Stimulated activated CD4-positive, alpha-beta T cell treated with anti-CD3 and anti-CD28 coated beads, Interleukin-15, amount 100 ng/mL, for 48 hours (primary cell): ENCODE measurements around the gene ZNF263.
"Not testable (repeated sequence)": the region's sequence is repeated elsewhere in the genome, so short reads cannot be mapped to it uniquely, and the experiment has no call there.

ENCODE experiments used
- DNase-seq, 2 donors: peaks; one replicate each; pipeline ENCODE4 v3.0.0-alpha.2; 2020; ENCODE audit warnings: low read depth in 2 of 2

ZNF263 gene

DNA sequence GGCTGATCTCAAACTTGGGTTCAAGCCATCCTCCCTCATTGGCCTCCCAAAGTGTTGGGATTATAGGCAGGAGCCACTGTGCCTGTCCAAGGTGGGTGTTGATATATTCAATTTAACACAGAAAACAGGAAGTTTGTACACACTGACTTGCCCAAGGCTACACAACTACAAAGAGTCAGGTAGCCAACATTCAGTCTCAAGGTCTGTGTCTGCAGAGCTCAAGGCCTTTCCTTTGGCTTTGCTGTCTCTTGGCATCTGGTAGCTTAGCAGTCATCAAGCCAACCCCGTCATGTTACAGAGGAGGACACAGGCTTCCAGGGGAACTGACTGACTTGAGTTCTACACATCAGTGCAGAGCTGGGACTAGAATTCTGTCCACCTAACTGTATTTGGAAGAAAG lies 15.0 kb upstream of the ZNF263 start:
- no peak for DNase-seq

GRCh38 chr16:3270718-3271117 lies 12.6 kb upstream of the ZNF263 start:
- DNase-seq = not testable (repeated sequence)

DNA sequence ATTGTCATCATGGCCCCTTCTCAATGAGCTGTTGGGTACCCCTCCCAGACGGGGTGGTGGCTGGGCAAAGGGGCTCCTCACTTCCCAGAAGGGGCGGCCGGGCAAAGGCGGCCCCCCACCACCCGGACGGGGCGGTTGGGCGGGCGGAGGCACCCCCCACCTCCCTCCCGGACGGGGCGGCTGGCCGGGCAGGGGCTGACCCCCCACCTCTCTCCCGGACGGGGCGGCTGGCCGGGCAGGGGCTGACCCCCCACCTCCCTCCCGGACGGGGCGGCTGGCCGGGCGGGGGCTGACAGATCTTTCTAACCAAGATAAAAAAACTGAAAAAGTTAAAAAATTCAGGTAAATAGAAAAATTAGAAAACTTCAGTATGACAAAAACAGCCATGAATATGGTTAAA lies 12.0 kb upstream of the ZNF263 start:
- not testable (repeated sequence) for DNase-seq

- DNase-seq = no peak
Observed at GRCh38 chr16:3274490-3274889, 8.8 kb upstream of the ZNF263 start.

DNA sequence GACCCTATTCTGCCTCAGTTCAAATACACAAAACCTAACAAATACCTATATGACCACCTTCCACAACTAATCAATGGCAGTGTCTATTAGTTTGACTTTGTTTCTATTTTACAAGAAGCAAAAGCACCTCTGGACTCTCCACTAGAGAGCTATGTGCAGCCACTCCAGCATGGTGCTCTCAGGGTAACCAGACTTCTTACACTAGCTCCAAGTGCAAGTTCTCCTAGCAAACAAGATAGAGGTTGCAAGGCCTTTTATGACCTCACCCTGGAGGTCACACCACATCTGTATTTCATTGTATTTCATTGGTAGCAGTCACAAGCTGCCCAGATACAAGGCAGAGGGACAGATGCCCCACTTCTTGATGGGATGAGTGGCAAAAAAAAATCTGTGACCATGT lies 8.3 kb upstream of the ZNF263 start:
- no peak for DNase-seq

DNA sequence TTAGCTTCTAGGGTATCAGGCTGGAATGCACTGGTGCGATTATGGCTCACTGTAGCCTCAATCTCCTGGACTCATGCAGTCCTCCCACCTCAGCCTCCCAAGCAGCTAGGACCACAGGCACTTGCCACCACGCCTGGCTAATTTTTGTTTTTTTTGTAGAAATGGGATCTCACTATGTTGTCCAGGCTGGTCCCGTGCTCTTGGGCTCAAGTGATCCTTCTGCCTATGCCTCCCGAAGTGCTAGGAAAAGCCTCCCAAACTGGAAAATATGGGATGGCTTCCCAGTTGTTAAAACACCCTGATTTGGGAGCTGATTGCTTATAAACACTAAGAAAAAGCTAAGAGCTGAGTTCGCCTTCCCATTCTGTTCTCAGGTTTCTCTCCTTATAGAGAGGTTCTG lies 6.6 kb upstream of the ZNF263 start:
- no peak for DNase-seq

DNA sequence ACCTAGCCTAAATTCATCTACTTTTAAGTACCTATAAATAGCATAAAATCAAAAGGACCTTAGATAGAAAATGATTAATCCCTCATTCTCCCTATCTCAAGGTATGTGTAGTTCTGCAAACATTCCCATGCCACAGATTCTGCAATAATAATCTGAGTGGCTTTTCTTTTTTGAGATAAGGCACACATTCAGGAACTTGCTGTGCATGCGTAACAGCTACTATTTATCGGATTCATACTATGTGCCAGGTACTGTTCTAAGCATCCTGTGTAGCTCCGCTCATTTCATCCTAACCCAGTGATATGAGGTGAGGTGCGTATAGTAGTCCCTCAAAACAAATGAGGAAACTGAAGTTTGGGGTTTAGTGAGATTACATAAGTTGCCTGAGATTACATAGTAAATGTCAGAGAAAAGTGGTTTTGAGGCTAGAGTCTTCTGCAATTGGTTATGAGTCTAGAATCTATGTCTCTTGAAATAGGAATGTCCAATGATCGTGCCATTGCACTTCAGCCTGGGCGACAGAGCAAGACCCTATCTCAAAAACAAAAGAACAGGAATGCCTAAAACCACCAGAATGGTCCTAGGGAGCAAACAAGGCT lies 2.0 kb upstream of the ZNF263 start:
- no peak for DNase-seq

- DNase-seq = no peak
Observed at GRCh38 chr16:3282103-3282729, 1.1 kb upstream of the ZNF263 start.

- no peak for DNase-seq
Observed at GRCh38 chr16:3283543-3284447, 504 bp downstream of the ZNF263 start.

- no peak for DNase-seq
Observed at GRCh38 chr16:3285131-3285530, 1.8 kb downstream of the ZNF263 start.

GRCh38 chr16:3289998-3290673 lies 6.8 kb downstream of the ZNF263 start:
- no peak for DNase-seq

- no peak for DNase-seq
Observed at GRCh38 chr16:3292604-3293003, 9.3 kb downstream of the ZNF263 start.

- DNase-seq = no peak
Observed at GRCh38 chr16:3295209-3295608, 11.9 kb downstream of the ZNF263 start.

GRCh38 chr16:3295783-3296182 lies 12.5 kb downstream of the ZNF263 start:
- DNase-seq = no peak

GRCh38 chr16:3304370-3304769 lies 21.1 kb downstream of the ZNF263 start:
- DNase-seq = no peak

- peak; percentile 74 to 76 for DNase-seq
Observed at GRCh38 chr16:3305109-3306068, 22.1 kb downstream of the ZNF263 start, which contains the start of the genes TIGD7 and ZNF75A. TSS of gene TIGD7 (minus strand) at chr16:3305430. CDS start at chr16:3300614, 4,816 bp downstream. TSS of gene ZNF75A (plus strand) at chr16:3305497. CDS start at chr16:3308429, 2,932 bp downstream.

DNA sequence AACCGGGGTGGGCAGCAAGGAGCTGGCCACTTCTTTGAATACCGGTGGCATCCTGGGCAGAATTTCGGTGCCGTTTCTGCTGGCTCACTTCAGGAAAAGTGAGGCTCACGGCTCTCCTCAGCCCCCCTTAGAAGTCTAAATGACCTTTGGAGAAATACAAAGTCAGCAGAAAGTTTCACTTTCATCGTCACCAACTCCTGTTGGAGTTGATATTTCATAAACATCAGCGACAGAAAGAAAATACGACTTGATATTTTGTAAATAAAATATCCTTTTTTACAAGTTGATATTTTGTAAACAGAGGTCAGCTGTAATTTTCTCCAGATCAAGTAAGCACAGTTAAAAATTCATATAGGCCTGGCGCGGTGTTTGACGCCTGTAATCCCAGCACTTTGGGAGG lies 22.8 kb downstream of the ZNF263 start:
- DNase-seq = no peak

DNA sequence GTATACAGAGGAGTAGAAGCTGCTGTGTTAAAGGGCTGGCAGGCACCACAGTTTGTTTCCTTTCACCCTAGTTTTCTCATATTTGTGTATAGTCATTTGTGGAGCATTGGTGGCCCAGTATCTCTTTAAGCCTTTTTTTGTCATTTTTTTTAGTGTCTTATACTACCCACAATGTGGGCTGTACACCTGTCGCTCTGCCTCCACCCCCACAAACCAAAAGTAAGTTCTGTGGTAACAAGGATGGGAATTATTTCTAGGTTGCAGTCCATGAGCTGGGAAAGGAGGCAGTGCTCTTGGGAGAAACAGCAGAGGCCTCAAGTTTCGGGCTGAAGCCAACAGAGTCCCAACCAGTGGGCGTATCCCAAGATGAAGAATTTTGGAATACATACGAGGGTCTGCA lies 28.2 kb downstream of the ZNF263 start:
- no peak for DNase-seq

DNA sequence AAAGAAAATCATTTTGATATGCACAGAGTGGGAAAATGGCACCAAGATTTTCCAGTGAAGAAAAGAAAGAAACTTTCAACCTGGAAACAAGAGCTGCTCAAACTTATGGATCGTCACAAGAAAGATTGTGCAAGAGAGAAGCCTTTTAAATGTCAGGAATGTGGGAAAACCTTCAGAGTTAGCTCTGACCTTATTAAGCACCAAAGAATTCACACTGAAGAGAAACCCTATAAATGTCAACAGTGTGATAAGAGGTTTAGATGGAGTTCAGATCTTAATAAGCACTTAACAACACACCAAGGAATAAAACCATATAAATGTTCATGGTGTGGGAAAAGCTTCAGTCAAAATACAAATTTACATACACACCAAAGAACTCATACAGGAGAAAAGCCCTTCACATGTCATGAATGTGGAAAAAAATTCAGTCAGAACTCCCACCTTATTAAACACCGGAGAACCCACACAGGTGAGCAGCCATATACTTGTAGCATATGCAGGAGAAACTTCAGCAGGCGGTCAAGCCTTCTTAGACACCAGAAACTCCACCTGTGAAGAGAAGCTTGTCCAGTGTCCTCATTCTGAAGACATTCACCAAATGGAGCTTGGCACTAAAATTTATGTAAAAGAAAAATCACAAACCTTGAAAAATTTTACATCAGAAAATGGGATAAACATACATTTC lies 34.2 kb downstream of the ZNF263 start:
- no peak for DNase-seq

DNA sequence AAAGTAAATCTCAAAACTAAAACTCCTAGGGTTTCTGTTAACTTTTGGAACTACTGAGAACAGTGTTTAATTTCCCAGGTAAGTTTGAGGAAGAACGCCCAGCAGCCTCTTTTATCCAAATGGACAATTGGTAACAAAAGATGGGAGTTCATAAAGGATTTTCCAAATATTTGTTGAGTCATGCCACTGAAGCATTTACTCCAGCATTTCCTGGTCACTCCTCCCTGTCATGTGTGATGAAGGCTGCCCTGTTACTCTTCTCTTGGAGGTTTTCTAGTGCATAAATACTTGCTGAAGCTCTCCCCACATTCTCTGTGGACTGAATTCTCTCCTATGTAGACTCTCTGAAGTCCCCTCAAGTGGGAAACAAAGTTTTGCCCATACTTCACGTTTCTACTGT lies 38.5 kb downstream of the ZNF263 start:
- no peak for DNase-seq
